Kidney (tissue), 14 donors: ENCODE results near the gene CLDN17. TPM values are rescaled to one million over a fixed set of nuclear protein-coding genes. Genes with fewer than 3 reads are reported as not detected.

Experiments used
- DNase-seq, 5 donors: peaks; one replicate each; pipeline ENCODE4 v3.0.0-alpha.2; 2013 to 2020
- FAIRE-seq: peaks from 2 replicates; lab custom pipeline; 2012; peaks lifted over from hg19 to GRCh38; lab: Jason Lieb, UNC
- H3K27ac ChIP-seq, 2 donors: one replicate each; pipeline ENCODE4 v1.7.0; 2013; ENCODE audit warnings: low read depth in 2 of 2, low read length in 2 of 2, inconsistent platforms in 1 of 2
- H3K27me3 ChIP-seq: one replicate; pipeline ENCODE4 v1.7.1; 2013; ENCODE audit warnings: low read length, inconsistent platforms; ENCODE audit not compliant: control insufficient read depth, insufficient read depth
- H3K36me3 ChIP-seq, 3 donors: one replicate each; pipeline versions ENCODE4 v1.7.0 to v1.7.1; 2013; ENCODE audit warnings: low read length in 3 of 3, control low read depth in 1 of 3, inconsistent platforms in 1 of 3; ENCODE audit not compliant: insufficient read depth in 3 of 3, control insufficient read depth in 2 of 3
- H3K4me1 ChIP-seq, 3 donors: one replicate each; pipeline versions ENCODE4 v1.7.0 to v1.7.1; 2013; ENCODE audit warnings: low read length in 3 of 3, inconsistent platforms in 1 of 3, low read depth in 1 of 3; ENCODE audit not compliant: control insufficient read depth in 2 of 3, insufficient read depth in 2 of 3
- H3K4me3 ChIP-seq, 3 donors: one replicate each; pipeline versions ENCODE4 v1.7.0 to v1.8.1; 2013; ENCODE audit warnings: low read length in 3 of 3, control low read depth in 1 of 3, inconsistent platforms in 1 of 3
- H3K9ac ChIP-seq, 3 donors: one replicate each; pipeline versions ENCODE4 v1.7.0 to v1.7.1; 2013; ENCODE audit warnings: low read length in 3 of 3, control low read depth in 1 of 3, inconsistent platforms in 1 of 3
- H3K9me3 ChIP-seq, 3 donors: one replicate each; pipeline versions ENCODE4 v1.7.0 to v1.7.1; 2013; ENCODE audit warnings: low read length in 3 of 3, control low read depth in 1 of 3, inconsistent platforms in 1 of 3; ENCODE audit not compliant: control insufficient read depth in 2 of 3, insufficient read depth in 1 of 3
- CTCF ChIP-seq: IDR thresholded peaks from 3 replicates; pipeline ENCODE4 v1.5.1; 2012; ENCODE audit warnings: mild to moderate bottlenecking, moderate library complexity, borderline replicate concordance; ENCODE audit not compliant: insufficient read depth; ENCODE audit errors: extremely low read depth
- intact Hi-C: fragments of 100-400 bp; cut with DNase I; formaldehyde crosslinking; loops from one replicate; pipeline ENCODE4 v1.11.1; 2022
- polyA plus RNA-seq: library from polyadenylated mRNA; stranded (reverse); fragments of 350-450 nt; fragmentation: Illumina TruSeq; extraction: RNeasy Lipid Tissue Mini Kit (QIAGEN cat#74804); gene quantifications from one replicate; pipeline ENCODE4 v1.2.3, GENCODE V29; 2014; ENCODE audit warnings: low read depth, low replicate concordance; ENCODE audit not compliant: insufficient read depth
- total RNA-seq: library from RNA; stranded (reverse); fragmentation: NEBNext Ultra II Directional; extraction: Animal tissue kit (Norgen Biotek cat#: 25700); gene quantifications from one replicate; pipeline ENCODE4 v1.2.1, GENCODE V29; 2021
- donor health status: control.
- donor health status: control.
- donor health status: control.
- donor health status: control.
- donor health status: control.
- donor health status: DM: yes; HTN: yes; CAD: no.
- donor health status: Normal renal cell carcinoma (clear cell type).

Gene CLDN17
- total and polyA plus RNA-seq, 2 donors from 2014 or later = not detected

- TF ChIP-seq CTCF = no peak
- Histone ChIP-seq H3K36me3 (no peaks in the 10 kb centered on the region), H3K4me3 (no peak overlapping the region), H3K9ac (no peak overlapping the region), H3K9me3 (no peaks in the 10 kb centered on the region), H3K4me1 (no peaks in the 10 kb centered on the region), H3K27ac (no peak overlapping the region), H3K27me3 (no peaks in the 10 kb centered on the region)
- DNase-seq = no peak
- intact Hi-C loops = no loop called here
- no peak for FAIRE-seq
Observed at GRCh38 chr21:30153697-30154340, 12.8 kb downstream of the CLDN17 start.

- intact Hi-C loops = no loop called here
- no peaks in the 10 kb centered on the region for H3K36me3 ChIP-seq
- no peaks in the 10 kb centered on the region for H3K4me1 ChIP-seq
- H3K27me3 ChIP-seq = no peaks in the 10 kb centered on the region
- H3K4me3 ChIP-seq = no peak overlapping the region
- H3K9ac ChIP-seq = no peak overlapping the region
- FAIRE-seq = no peak
- H3K27ac ChIP-seq = no peak overlapping the region
- TF ChIP-seq CTCF = no peak
- no peak for DNase-seq
- H3K9me3 ChIP-seq = no peaks in the 10 kb centered on the region
Observed at GRCh38 chr21:30152792-30153191, 13.8 kb downstream of the CLDN17 start.

- Histone ChIP-seq H3K4me3 (no peak overlapping the region), H3K9ac (no peak overlapping the region), H3K4me1 (no peaks in the 10 kb centered on the region), H3K36me3 (no peaks in the 10 kb centered on the region), H3K27ac (no peak overlapping the region), H3K27me3 (no peaks in the 10 kb centered on the region), H3K9me3 (no peaks in the 10 kb centered on the region)
- intact Hi-C loops = no loop called here
- no peak for TF ChIP-seq CTCF
- FAIRE-seq (no peak), DNase-seq (no peak)
Observed at GRCh38 chr21:30148906-30149305, 17.7 kb downstream of the CLDN17 start.
